Mesothelial cell of epicardium (in vitro differentiated cells): ENCODE results near the gene CLASP2. TPM values are rescaled to one million over a fixed set of nuclear protein-coding genes. Genes with fewer than 3 reads are reported as not detected.

Experiments
- DNase-seq, 2 experiments: peaks; one replicate each; pipeline ENCODE4 v3.0.0; 2021; ENCODE audit warnings: low spot score in 2 of 2; ENCODE audit not compliant: unreplicated experiment in 2 of 2
- H3K27ac Mint-ChIP-seq: 2 replicates; pipeline ENCODE4 v1.8.0; 2021; ENCODE audit warnings: mixed read lengths
- H3K27me3 Mint-ChIP-seq: 2 replicates; pipeline ENCODE4 v1.8.0; 2021; ENCODE audit warnings: low read depth, mixed read lengths
- H3K36me3 Mint-ChIP-seq: 2 replicates; pipeline ENCODE4 v1.8.0; 2021; ENCODE audit warnings: mixed read lengths
- H3K4me1 Mint-ChIP-seq: 2 replicates; pipeline ENCODE4 v1.8.0; 2021; ENCODE audit warnings: mixed read lengths
- H3K4me3 Mint-ChIP-seq: 2 replicates; pipeline ENCODE4 v1.8.0; 2021; ENCODE audit warnings: mild to moderate bottlenecking, moderate library complexity, mixed read lengths
- H3K9me3 Mint-ChIP-seq: 2 replicates; pipeline ENCODE4 v1.8.0; 2021; ENCODE audit warnings: mixed read lengths
- total RNA-seq: library from RNA; stranded (reverse); gene quantifications from 3 replicates; pipeline ENCODE4 v1.2.1, GENCODE V29; 2021
- TF ChIP-seq, protein P1 (sequence below): fragments of 200-600 bp; sonication (generic); IDR thresholded peaks from one replicate; pipeline ENCODE4 v1.5.0; 2021; ENCODE audit warnings: antibody characterized with exemption; ENCODE audit not compliant: unreplicated experiment

The CLASP2 gene
- total RNA-seq, 1 donor from 2014 or later: 64.4 TPM

DNA sequence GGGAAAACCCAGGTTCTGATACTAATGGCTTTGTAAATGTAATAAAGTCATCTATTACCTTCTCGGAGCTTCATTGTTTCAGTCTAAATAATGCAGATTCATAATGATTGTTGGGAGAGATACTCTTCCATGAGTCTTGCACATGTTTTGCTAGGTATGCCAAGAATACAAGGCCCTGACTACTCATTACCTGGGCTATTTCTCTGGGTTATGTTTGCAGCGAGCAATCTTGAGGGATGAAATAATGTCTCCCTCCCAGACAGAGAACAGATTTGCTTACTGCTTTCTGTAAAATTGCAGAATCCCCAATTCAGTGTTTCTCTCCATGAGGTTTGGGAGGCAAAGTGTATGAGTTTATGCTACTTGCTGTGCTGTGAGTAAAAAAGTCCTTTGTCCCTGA lies 6.2 kb upstream of the CLASP2 start:
- Mint-ChIP-seq H3K4me3 (no peak overlapping the region), H3K27me3 (no peaks in the 10 kb centered on the region), H3K36me3 (no peaks in the 10 kb centered on the region), H3K27ac (no peak overlapping the region), H3K4me1 (peaks cover 2% of the 10 kb centered on the region), H3K9me3 (no peaks in the 10 kb centered on the region)
- no peak for DNase-seq
- TF ChIP-seq, protein P1, sequence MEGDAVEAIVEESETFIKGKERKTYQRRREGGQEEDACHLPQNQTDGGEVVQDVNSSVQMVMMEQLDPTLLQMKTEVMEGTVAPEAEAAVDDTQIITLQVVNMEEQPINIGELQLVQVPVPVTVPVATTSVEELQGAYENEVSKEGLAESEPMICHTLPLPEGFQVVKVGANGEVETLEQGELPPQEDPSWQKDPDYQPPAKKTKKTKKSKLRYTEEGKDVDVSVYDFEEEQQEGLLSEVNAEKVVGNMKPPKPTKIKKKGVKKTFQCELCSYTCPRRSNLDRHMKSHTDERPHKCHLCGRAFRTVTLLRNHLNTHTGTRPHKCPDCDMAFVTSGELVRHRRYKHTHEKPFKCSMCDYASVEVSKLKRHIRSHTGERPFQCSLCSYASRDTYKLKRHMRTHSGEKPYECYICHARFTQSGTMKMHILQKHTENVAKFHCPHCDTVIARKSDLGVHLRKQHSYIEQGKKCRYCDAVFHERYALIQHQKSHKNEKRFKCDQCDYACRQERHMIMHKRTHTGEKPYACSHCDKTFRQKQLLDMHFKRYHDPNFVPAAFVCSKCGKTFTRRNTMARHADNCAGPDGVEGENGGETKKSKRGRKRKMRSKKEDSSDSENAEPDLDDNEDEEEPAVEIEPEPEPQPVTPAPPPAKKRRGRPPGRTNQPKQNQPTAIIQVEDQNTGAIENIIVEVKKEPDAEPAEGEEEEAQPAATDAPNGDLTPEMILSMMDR: no peak

GRCh38 chr3:33722626-33723370 lies 4.7 kb upstream of the CLASP2 start:
- Mint-ChIP-seq H3K27me3 (no peaks in the 10 kb centered on the region), H3K4me3 (no peak overlapping the region), H3K36me3 (no peaks in the 10 kb centered on the region), H3K4me1 (peaks cover 2% of the 10 kb centered on the region), H3K9me3 (no peaks in the 10 kb centered on the region), H3K27ac (no peak overlapping the region)
- TF ChIP-seq, protein P1: no peak
- no peak for DNase-seq

DNA sequence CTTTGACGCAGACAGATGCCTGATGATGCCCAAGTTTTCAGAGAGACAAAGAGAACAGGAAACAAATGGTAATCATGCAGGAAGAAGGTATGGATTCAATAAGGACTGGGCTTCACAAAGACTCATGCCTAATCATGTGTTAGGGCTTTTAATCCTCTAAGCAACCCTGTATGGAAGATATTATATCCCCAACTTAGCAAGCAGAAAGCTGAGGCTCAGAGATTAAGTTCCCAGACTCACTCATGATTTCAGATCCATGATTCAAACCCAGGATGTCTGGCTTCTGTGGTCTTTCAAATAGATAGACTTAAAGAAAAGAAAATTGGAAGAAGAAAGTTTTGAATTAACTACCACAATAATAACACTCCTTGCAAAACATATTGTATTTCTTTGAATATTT lies 4.1 kb upstream of the CLASP2 start:
- H3K4me1 Mint-ChIP-seq: peaks cover 2% of the 10 kb centered on the region
- TF ChIP-seq, protein P1: no peak
- no peak overlapping the region for H3K27ac Mint-ChIP-seq
- no peaks in the 10 kb centered on the region for H3K27me3 Mint-ChIP-seq
- no peaks in the 10 kb centered on the region for H3K9me3 Mint-ChIP-seq
- H3K36me3 Mint-ChIP-seq: no peaks in the 10 kb centered on the region
- DNase-seq: no peak
- no peak overlapping the region for H3K4me3 Mint-ChIP-seq

DNA sequence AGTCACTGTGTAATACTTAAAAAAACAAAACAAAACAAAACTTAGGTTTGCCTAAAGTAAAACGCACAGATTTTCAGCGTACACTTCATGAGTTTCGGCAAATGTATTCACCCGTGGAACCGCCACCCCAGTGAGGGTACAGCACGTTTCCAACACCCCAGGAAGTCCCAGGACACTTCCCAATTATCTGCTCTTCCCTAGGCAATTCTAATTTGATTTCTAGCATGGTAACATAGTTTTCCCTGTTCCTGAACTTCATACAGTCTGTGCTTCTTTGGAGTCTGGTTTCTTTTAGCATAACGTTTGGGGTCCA lies 497 bp upstream of the CLASP2 start:
- DNase-seq: no peak
- H3K27ac Mint-ChIP-seq: peak overlapping the region; percentile 98
- no peaks in the 10 kb centered on the region for H3K27me3 Mint-ChIP-seq
- no peaks in the 10 kb centered on the region for H3K36me3 Mint-ChIP-seq
- peaks cover 9% of the 10 kb centered on the region for H3K4me1 Mint-ChIP-seq
- H3K4me3 Mint-ChIP-seq: no peak overlapping the region
- TF ChIP-seq, protein P1: no peak
- no peaks in the 10 kb centered on the region for H3K9me3 Mint-ChIP-seq

DNA sequence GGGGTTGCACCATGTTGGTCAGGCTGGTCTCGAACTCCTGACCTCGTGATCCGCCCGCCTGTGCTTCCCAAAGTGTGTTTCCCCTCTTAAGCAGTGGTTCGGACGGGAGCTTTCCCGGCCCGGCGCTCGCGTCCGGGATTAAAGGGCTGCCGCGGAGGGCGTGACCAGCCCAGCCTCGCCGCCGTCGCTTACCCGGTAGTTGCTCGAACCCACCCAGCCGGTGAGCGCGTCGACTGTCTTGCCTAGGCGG lies 513 bp downstream of the CLASP2 start:
- TF ChIP-seq, protein P1: no peak
- Mint-ChIP-seq H3K9me3 (no peaks in the 10 kb centered on the region), H3K27me3 (no peaks in the 10 kb centered on the region), H3K4me3 (no peak overlapping the region), H3K36me3 (no peaks in the 10 kb centered on the region), H3K4me1 (peaks cover 7% of the 10 kb centered on the region), H3K27ac (peak overlapping the region; percentile 90)
- peak in 1 of 2 experiments; percentile 71 for DNase-seq

DNA sequence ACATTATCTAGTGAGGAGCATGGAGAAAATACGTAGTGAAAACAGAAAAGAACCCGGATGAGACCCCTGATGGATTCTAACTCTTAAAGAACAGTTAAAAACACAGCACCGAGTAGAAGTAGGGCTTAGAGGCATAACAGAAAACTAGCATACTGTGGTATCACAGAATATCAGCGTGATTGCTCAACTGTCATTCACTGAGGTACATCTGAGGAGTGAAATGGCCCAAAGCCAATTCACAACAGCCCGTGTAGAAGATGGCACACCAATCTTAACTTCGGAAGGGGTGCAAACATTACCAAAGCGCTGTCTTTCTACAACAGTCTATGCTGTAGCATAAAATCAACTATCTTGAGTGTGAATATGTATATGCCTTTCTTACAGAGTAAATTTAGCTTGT lies 1.8 kb downstream of the CLASP2 start:
- no peak overlapping the region for H3K27ac Mint-ChIP-seq
- H3K9me3 Mint-ChIP-seq: peaks cover 6% of the 10 kb centered on the region
- no peak overlapping the region for H3K4me3 Mint-ChIP-seq

More for the DNA sequence above, 1.8 kb downstream of the CLASP2 start:
- peaks cover 9% of the 10 kb centered on the region for H3K36me3 Mint-ChIP-seq
- H3K4me1 Mint-ChIP-seq: peaks cover 7% of the 10 kb centered on the region
- DNase-seq: no peak
- TF ChIP-seq, protein P1: no peak
- H3K27me3 Mint-ChIP-seq: no peaks in the 10 kb centered on the region
